Measurements from ENCODE around the gene ALG14. TPM values are rescaled to one million over a fixed set of nuclear protein-coding genes. Genes with fewer than 3 reads are reported as not detected.

Gene ALG14
- total and polyA plus RNA-seq, 2 donors (not counting 1 experiment from before 2014, with no cell fraction given), result 3.5 to 3.8 TPM

- H2AFZ ChIP-seq (ENCODE audit: low read length), result peak overlapping the region; percentile 91
- H3K4me3 ChIP-seq (replicated peaks in 1 of 4; ENCODE audit: control extremely low read depth in 1 of 4, insufficient read depth in 1 of 4, low read depth in 3 of 4, low read length in 4 of 4), result peak overlapping the region; percentile 68 to 97 (median 91)
- H3K79me2 ChIP-seq (ENCODE audit: control insufficient read depth, insufficient read depth, low read length), result no peaks in the 10 kb centered on the region
- no peak for TF ChIP-seq CTCF (conservative IDR thresholded peaks at IDR 0.05 in 1 of 2, IDR thresholded peaks at IDR 0.05 in 1 of 2; ENCODE audit: low read depth in 1 of 2, low read length in 2 of 2)
- H3K36me3 ChIP-seq (ENCODE audit: control insufficient read depth, insufficient read depth, low read length), result no peaks in the 10 kb centered on the region
- peak overlapping the region; percentile 94 for H3K4me2 ChIP-seq (ENCODE audit: extremely low read depth, insufficient read depth, low read length)
- no peaks in the 10 kb centered on the region for H3K9me3 ChIP-seq (ENCODE audit: control insufficient read depth, insufficient read depth, low read depth, low read length)
- peaks cover 2% of the 10 kb centered on the region for H3K4me1 ChIP-seq (ENCODE audit: control insufficient read depth, extremely low read depth, insufficient read depth, low read length)
- H3K27ac ChIP-seq (ENCODE audit: insufficient read depth, low read length), result peak overlapping the region; percentile 95
- no peak for DNase-seq (ENCODE audit: low read depth in 2 of 2)
- H3K9ac ChIP-seq (ENCODE audit: insufficient read depth, low read length), result peak overlapping the region; percentile 33
- no peaks in the 10 kb centered on the region for H3K27me3 ChIP-seq (ENCODE audit: control insufficient read depth, insufficient read depth, low read length)
- no peaks in the 10 kb centered on the region for H4K20me1 ChIP-seq (ENCODE audit: control insufficient read depth, extremely low read depth, insufficient read depth, low read length)
These were observed 634 bp downstream of the ALG14 start for GRCh38 chr1:95072117-95072516.

- H3K27me3 ChIP-seq (ENCODE audit: control insufficient read depth, insufficient read depth, low read length), result no peaks in the 10 kb centered on the region
- H3K9me3 ChIP-seq (ENCODE audit: control insufficient read depth, insufficient read depth, low read depth, low read length), result no peaks in the 10 kb centered on the region
- no peak for DNase-seq (ENCODE audit: low read depth in 2 of 2)
- no peak overlapping the region for H2AFZ ChIP-seq (ENCODE audit: low read length)
- H3K4me1 ChIP-seq (ENCODE audit: control insufficient read depth, extremely low read depth, insufficient read depth, low read length), result peaks cover 2% of the 10 kb centered on the region
- H3K27ac ChIP-seq (ENCODE audit: insufficient read depth, low read length), result peak overlapping the region; percentile 95
- H3K36me3 ChIP-seq (ENCODE audit: control insufficient read depth, insufficient read depth, low read length), result no peaks in the 10 kb centered on the region
- TF ChIP-seq CTCF (conservative IDR thresholded peaks at IDR 0.05 in 1 of 2, IDR thresholded peaks at IDR 0.05 in 1 of 2; ENCODE audit: low read depth in 1 of 2, low read length in 2 of 2) (no peak), EZH2 (IDR thresholded peaks at IDR 0.05; ENCODE audit: low read length, missing control alignments) (no peak)
- H3K4me2 ChIP-seq (ENCODE audit: extremely low read depth, insufficient read depth, low read length), result peak overlapping the region; percentile 94
- H3K9ac ChIP-seq (ENCODE audit: insufficient read depth, low read length), result no peak overlapping the region
- peak overlapping the region; percentile 68 to 97 (median 91) for H3K4me3 ChIP-seq (replicated peaks in 1 of 4; ENCODE audit: control extremely low read depth in 1 of 4, insufficient read depth in 1 of 4, low read depth in 3 of 4, low read length in 4 of 4)
- no peaks in the 10 kb centered on the region for H3K79me2 ChIP-seq (ENCODE audit: control insufficient read depth, insufficient read depth, low read length)
- no peaks in the 10 kb centered on the region for H4K20me1 ChIP-seq (ENCODE audit: control insufficient read depth, extremely low read depth, insufficient read depth, low read length)
These were observed 1.2 kb downstream of the ALG14 start for GRCh38 chr1:95071539-95071938.

- H4K20me1 ChIP-seq (ENCODE audit: control insufficient read depth, extremely low read depth, insufficient read depth, low read length), result no peaks in the 10 kb centered on the region
- H3K4me1 ChIP-seq (ENCODE audit: control insufficient read depth, extremely low read depth, insufficient read depth, low read length), result peaks cover 2% of the 10 kb centered on the region
- H3K9me3 ChIP-seq (ENCODE audit: control insufficient read depth, insufficient read depth, low read depth, low read length), result no peaks in the 10 kb centered on the region
- no peak overlapping the region for H3K4me2 ChIP-seq (ENCODE audit: extremely low read depth, insufficient read depth, low read length)
- no peak overlapping the region for H2AFZ ChIP-seq (ENCODE audit: low read length)
- no peak overlapping the region for H3K4me3 ChIP-seq (replicated peaks in 1 of 4; ENCODE audit: control extremely low read depth in 1 of 4, insufficient read depth in 1 of 4, low read depth in 3 of 4, low read length in 4 of 4)
- H3K79me2 ChIP-seq (ENCODE audit: control insufficient read depth, insufficient read depth, low read length), result no peaks in the 10 kb centered on the region
- TF ChIP-seq CTCF (conservative IDR thresholded peaks at IDR 0.05 in 1 of 2, IDR thresholded peaks at IDR 0.05 in 1 of 2; ENCODE audit: low read depth in 1 of 2, low read length in 2 of 2) (no peak), EZH2 (IDR thresholded peaks at IDR 0.05; ENCODE audit: low read length, missing control alignments) (no peak)
- H3K27ac ChIP-seq (ENCODE audit: insufficient read depth, low read length), result no peak overlapping the region
- no peak overlapping the region for H3K9ac ChIP-seq (ENCODE audit: insufficient read depth, low read length)
- no peak for DNase-seq (ENCODE audit: low read depth in 2 of 2)
- no peaks in the 10 kb centered on the region for H3K36me3 ChIP-seq (ENCODE audit: control insufficient read depth, insufficient read depth, low read length)
- H3K27me3 ChIP-seq (ENCODE audit: control insufficient read depth, insufficient read depth, low read length), result no peaks in the 10 kb centered on the region
These were observed 3.0 kb downstream of the ALG14 start for GRCh38 chr1:95069710-95070093.
